A673 (cell line): ENCODE measurements around the gene RTN4RL1. TPM values are rescaled to one million over a fixed set of nuclear protein-coding genes. Genes with fewer than 3 reads are reported as not detected.

Experiments
- BruUV-seq: library from RNA; stranded (reverse); fragments of 400-500 nt; replicated peaks from 2 replicates; lab custom pipeline; 2021; lab: Mats Ljungman, UMichigan
- CTCF ChIA-PET: fragments of 300-600 bp; sonication (Branson Sonifier 250); formaldehyde crosslinking; loops from one replicate; lab custom pipeline; 2022; ENCODE audit warnings: antibody characterized with exemption; lab: Charles Lee
- POLR2A ChIA-PET: fragments of 300-600 bp; sonication (Branson Sonifier 250); formaldehyde crosslinking; loops from one replicate; lab custom pipeline; 2022; ENCODE audit warnings: antibody characterized with exemption; ENCODE audit not compliant: low non-redundant PET; lab: Charles Lee
- DNase-seq: peaks from one replicate; pipeline ENCODE4 v3.0.0-alpha.2; 2015; ENCODE audit warnings: low spot score
- H3K27ac ChIP-seq: fragments of 200-600 bp; sonication (generic); 2 replicates; pipeline ENCODE4 v1.5.1; 2016; ENCODE audit warnings: mixed run types, low read depth, mild to moderate bottlenecking, mixed read lengths, antibody characterized with exemption, low read length; ENCODE audit not compliant: poor library complexity, severe bottlenecking
- H3K27me3 ChIP-seq: fragments of 200-600 bp; sonication (generic); replicated peaks from 2 replicates; pipeline ENCODE4 v1.6.1; 2017; ENCODE audit warnings: mixed run types, low read depth, mild to moderate bottlenecking, mixed read lengths, antibody characterized with exemption, low read length; ENCODE audit not compliant: insufficient read depth, poor library complexity
- H3K36me3 ChIP-seq: fragments of 200-600 bp; sonication (generic); 2 replicates; pipeline ENCODE4 v1.6.1; 2016; ENCODE audit warnings: mixed run types, mild to moderate bottlenecking, mixed read lengths, antibody characterized with exemption, low read length; ENCODE audit not compliant: insufficient read depth, poor library complexity, severe bottlenecking
- H3K4me1 ChIP-seq: fragments of 200-600 bp; sonication (generic); 2 replicates; pipeline ENCODE4 v1.6.1; 2017; ENCODE audit warnings: mixed run types, mild to moderate bottlenecking, mixed read lengths, antibody characterized with exemption, low read length; ENCODE audit not compliant: insufficient read depth, poor library complexity, severe bottlenecking
- H3K4me3 ChIP-seq: fragments of 200-600 bp; sonication (generic); 2 replicates; pipeline ENCODE4 v1.5.1; 2016; ENCODE audit warnings: low read depth, mixed run types, mild to moderate bottlenecking, mixed read lengths, low read length; ENCODE audit not compliant: poor library complexity, severe bottlenecking
- H3K9me3 ChIP-seq: fragments of 200-600 bp; sonication (generic); 2 replicates; pipeline ENCODE4 v1.6.1; 2016; ENCODE audit warnings: mixed run types, low read depth, mild to moderate bottlenecking, mixed read lengths, antibody characterized with exemption, low read length; ENCODE audit not compliant: poor library complexity, severe bottlenecking
- CTCF ChIP-seq: fragments of 300-800, 200-600 bp; sonication (generic); conservative IDR thresholded peaks from 2 replicates; pipeline ENCODE4 v1.5.1; 2017; ENCODE audit warnings: low read depth, mild to moderate bottlenecking, antibody characterized with exemption, low read length, moderate library complexity, mixed read lengths
- EZH2 ChIP-seq: fragments of 200-600 bp; sonication (generic); IDR thresholded peaks from 2 replicates; pipeline ENCODE4 v1.6.1; 2017; ENCODE audit warnings: borderline replicate concordance, low read depth, mild to moderate bottlenecking, mixed read lengths, antibody characterized with exemption, low read length; ENCODE audit not compliant: poor library complexity, severe bottlenecking
- intact Hi-C: fragments of 100-400 bp; cut with micrococcal nuclease; formaldehyde crosslinking; loops from one replicate; pipeline ENCODE4 v1.10.0; 2022; ENCODE audit not compliant: unreplicated experiment
- total RNA-seq: library from RNA; stranded (reverse); gene quantifications from 2 replicates; pipeline ENCODE4 v1.2.3, GENCODE V29; 2021

The RTN4RL1 gene
- total RNA-seq, 1 experiment from 2014 or later = 0.80 TPM

GRCh38 chr17:2034806-2035540, 9.8 kb upstream of the RTN4RL1 start:
- ChIA-PET POLR2A (interaction anchor here (0.5 kb wide), 1 partner anchor 9 kb away, joined by 14 read pairs; no protein-coding TSS in a partner anchor), CTCF (interaction anchor here (0.7 to 0.8 kb wide), 2 partner anchors 10 to 126 kb away, joined by 3 read pairs; partner anchors contain the start of gene RTN4RL1)
- peaks cover 9% of the 10 kb centered on the region for H3K36me3 ChIP-seq
- H3K27ac ChIP-seq = no peak overlapping the region
- H3K4me3 ChIP-seq = no peak overlapping the region
- peak; percentile 88 for DNase-seq
- peaks cover 20% of the 10 kb centered on the region for H3K4me1 ChIP-seq
- BruUV-seq = no TSS peak
- intact Hi-C loops = loop anchor here (5.0 kb wide), 1 partner anchor 203 kb away; the partner anchor contains the start of gene RPA1
- TF ChIP-seq CTCF (no peak), EZH2 (no peak)
- no peaks in the 10 kb centered on the region for H3K9me3 ChIP-seq
- H3K27me3 ChIP-seq = no peaks in the 10 kb centered on the region

DNA sequence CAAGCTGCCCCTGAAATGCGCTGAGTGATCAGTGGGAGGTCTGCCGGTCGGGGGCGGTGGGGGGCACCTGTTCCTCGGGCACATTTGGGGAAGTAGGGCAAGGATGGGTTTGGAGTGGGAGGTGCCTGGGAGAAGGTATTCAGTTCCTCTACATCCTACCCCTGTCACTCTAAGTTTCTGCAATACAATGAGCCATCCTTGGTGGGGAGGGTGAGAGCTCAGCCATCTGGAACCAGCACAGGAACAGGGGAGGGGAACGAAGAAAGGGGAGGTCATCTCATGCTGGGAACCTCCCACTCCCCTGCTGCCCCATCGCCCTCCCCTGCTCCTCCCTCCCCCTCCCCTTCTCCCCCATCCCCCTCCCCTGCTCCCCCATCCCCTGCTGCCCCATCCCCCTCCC, 9.0 kb upstream of the RTN4RL1 start:
- CTCF ChIA-PET = no interaction called here

GRCh38 chr17:2033153-2033552, 8.0 kb upstream of the RTN4RL1 start:
- Histone ChIP-seq H3K4me3 (no peak overlapping the region), H3K27ac (peak overlapping the region; percentile 73), H3K4me1 (peaks cover 36% of the 10 kb centered on the region), H3K27me3 (no peaks in the 10 kb centered on the region), H3K9me3 (no peaks in the 10 kb centered on the region), H3K36me3 (peaks cover 8% of the 10 kb centered on the region)
- intact Hi-C loops = loop anchor here (5.0 kb wide), 1 partner anchor 201 kb away; the partner anchor contains the start of gene RPA1
- ChIA-PET POLR2A (no interaction called here), CTCF (no interaction called here)
- no peak for TF ChIP-seq CTCF
- no peak for TF ChIP-seq EZH2
- no peak for DNase-seq
- BruUV-seq = no TSS peak

More for the DNA sequence above, 9.0 kb upstream of the RTN4RL1 start:
- peaks cover 26% of the 10 kb centered on the region for H3K4me1 ChIP-seq
- H3K27me3 ChIP-seq = no peaks in the 10 kb centered on the region
- TF ChIP-seq CTCF (no peak), EZH2 (no peak)
- intact Hi-C loops = loop anchor here (5.0 kb wide), 1 partner anchor 202 kb away; the partner anchor contains the start of gene RPA1
- H3K36me3 ChIP-seq = peaks cover 8% of the 10 kb centered on the region
- BruUV-seq = no TSS peak
- H3K27ac ChIP-seq = peak overlapping the region; percentile 73
- H3K4me3 ChIP-seq = no peak overlapping the region
- POLR2A ChIA-PET = interaction anchor here (0.6 kb wide), 1 partner anchor 13 kb away, joined by 3 read pairs; no protein-coding TSS in a partner anchor
- peak; percentile 58 for DNase-seq
- no peaks in the 10 kb centered on the region for H3K9me3 ChIP-seq
